Measurements from ENCODE around the gene SMPD4. TPM values are rescaled to one million over a fixed set of nuclear protein-coding genes. Genes with fewer than 3 reads are reported as not detected.
"Not testable (repeated sequence)": the region's sequence is repeated elsewhere in the genome, so short reads cannot be mapped to it uniquely, and the experiment has no call there.

SMPD4 gene
- total RNA-seq, 2 experiments from 2014 or later, result 83.9 to 88.2 TPM

DNA sequence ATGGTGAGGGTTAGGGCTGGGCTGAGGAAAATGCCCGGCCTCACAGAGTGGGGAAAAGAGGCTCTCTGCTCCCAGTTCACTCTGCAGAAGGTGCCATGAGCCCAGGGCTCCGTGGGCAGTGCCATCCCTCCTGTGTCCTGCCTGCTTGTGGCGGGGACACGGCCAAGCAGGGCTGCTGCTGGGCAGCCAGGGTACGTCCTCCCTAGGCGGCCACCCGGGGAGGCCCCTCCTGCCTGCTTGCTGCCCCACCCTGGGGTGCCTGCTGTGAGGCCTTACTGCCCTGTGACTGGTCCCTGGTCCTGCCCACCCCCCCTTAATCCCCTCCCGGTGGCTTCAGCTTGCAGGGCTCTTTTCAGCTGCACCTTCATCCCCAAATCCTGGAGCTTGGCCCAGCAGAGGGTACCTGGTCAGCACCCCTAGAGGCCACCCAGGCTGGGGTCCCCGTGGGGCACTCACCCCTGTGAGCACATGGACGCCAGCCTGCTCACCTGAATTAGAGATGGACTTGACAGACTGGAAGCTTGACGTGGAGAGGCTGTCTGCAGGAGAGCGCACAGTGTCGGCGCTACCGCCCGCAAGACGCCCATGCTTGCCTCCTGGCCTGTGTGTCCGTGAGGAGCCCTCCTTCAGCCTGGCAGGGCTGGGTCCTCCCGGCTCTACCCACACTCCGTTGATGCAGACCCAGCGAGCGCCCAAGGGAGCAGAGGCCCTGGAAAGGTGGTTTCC lies 39.6 kb downstream of the SMPD4 start:
- H3K27me3 Mint-ChIP-seq (ENCODE audit: low read depth); POLR2A ChIA-PET; H3K36me3 Mint-ChIP-seq (ENCODE audit: low read depth); H3K27ac Mint-ChIP-seq; H3K9me3 Mint-ChIP-seq (ENCODE audit: insufficient read depth); H3K4me3 Mint-ChIP-seq; DNase-seq; CTCF ChIA-PET; ATAC-seq: not testable (repeated sequence)
- H3K4me1 Mint-ChIP-seq (ENCODE audit: low read depth), result peaks cover 11% of the 10 kb centered on the region

DNA sequence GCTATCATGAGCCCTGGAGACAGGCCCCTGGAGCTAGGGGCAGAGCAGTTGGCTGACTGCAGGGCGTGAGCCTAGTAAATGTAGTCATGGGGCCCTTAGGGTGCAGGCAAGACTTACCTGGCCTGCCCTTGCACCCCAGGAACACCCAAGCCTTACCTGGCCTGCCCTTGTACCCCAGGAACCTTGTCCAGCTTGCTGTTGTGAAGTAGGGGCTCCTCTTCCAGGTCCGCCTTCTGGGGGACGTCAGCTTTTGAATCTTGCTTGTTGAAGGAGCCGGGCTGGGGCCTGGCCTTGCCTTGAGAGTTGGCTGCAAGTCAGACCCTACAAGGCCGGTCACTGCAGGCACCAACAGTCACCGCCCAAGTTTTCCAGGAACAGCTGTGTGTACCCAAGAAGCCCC lies 40.4 kb downstream of the SMPD4 start:
- DNase-seq; POLR2A ChIA-PET; H3K27me3 Mint-ChIP-seq (ENCODE audit: low read depth): not testable (repeated sequence)

DNA sequence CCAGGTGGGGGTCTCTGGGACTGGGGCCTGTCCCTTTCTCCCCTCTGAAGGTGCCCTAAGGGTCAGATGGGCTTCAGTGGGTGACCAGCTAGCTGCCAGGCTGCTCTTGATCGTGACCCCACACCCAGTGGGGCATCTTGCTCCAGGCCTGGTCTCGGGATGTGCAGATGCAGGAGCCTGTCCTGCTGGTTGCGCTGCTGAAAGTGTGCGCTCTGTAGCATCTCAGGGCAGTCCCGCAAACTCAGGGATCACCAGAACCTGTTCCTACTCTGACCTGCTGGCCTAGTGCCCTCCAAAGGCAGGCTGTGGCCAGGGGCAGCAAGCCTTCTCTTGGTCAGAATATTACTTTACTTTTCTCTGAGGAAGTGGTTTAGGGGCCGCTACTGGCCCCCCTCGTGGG lies 40.9 kb downstream of the SMPD4 start:
- CTCF ChIA-PET; H3K4me3 Mint-ChIP-seq; ATAC-seq; H3K27ac Mint-ChIP-seq; POLR2A ChIA-PET; H3K9me3 Mint-ChIP-seq (ENCODE audit: insufficient read depth); DNase-seq; H3K27me3 Mint-ChIP-seq (ENCODE audit: low read depth); H3K36me3 Mint-ChIP-seq (ENCODE audit: low read depth): not testable (repeated sequence)
- H3K4me1 Mint-ChIP-seq (ENCODE audit: low read depth), result peaks cover 11% of the 10 kb centered on the region

More for the DNA sequence above, 40.4 kb downstream of the SMPD4 start:
- H3K4me3 Mint-ChIP-seq; H3K36me3 Mint-ChIP-seq (ENCODE audit: low read depth); CTCF ChIA-PET; ATAC-seq; H3K27ac Mint-ChIP-seq; H3K9me3 Mint-ChIP-seq (ENCODE audit: insufficient read depth): not testable (repeated sequence)
- peaks cover 11% of the 10 kb centered on the region for H3K4me1 Mint-ChIP-seq (ENCODE audit: low read depth)

DNA sequence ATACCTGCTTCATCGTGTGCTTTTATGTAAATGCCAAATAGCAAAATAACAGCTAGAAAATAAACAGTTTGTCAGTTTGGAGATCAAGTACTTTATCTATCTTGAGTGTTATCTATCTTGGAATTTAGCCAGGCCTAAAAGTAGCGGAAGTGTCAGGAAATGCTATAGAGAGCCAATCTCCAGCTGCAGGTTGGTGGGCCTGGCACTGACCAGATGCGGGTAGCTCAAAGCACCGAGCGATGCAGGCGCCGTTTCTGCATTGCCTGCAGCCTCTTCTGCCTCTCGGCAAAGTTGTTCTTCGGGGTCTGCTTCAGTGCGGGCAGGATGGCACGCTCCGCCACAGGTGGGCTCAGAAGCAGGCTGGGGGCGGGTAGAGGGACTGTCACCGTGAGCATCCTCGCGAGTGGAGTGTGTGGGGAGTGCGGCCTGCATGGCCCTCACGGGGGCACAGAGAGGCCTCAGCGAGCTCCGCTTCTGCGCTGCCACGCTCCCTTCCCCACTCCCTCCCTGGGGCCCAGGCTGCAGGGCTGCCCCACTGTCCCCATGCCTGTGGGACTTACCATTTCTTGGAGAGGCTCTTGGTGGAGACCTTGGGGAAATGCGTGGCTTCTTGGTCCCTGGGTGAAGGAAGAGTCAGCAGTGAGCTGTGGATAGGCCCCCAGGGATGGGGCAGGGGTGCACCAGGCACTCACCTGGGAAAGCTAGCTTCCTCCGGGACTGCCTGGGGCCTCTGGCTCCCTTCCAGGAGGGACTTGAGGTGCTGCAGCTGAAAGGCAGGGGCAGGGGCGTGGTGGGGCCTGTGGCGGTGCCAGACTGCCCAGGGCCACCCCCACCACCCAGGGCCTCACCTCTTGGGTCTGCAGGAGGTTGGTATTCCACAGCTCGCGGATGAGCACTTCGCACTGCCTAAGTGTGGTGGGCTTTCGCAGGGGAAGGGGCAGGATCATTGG lies 41.8 kb downstream of the SMPD4 start:
- H3K27ac Mint-ChIP-seq; H3K36me3 Mint-ChIP-seq (ENCODE audit: low read depth); DNase-seq; H3K4me3 Mint-ChIP-seq; ATAC-seq; H3K27me3 Mint-ChIP-seq (ENCODE audit: low read depth); H3K4me1 Mint-ChIP-seq (ENCODE audit: low read depth); H3K9me3 Mint-ChIP-seq (ENCODE audit: insufficient read depth); CTCF ChIA-PET; POLR2A ChIA-PET: not testable (repeated sequence)

DNA sequence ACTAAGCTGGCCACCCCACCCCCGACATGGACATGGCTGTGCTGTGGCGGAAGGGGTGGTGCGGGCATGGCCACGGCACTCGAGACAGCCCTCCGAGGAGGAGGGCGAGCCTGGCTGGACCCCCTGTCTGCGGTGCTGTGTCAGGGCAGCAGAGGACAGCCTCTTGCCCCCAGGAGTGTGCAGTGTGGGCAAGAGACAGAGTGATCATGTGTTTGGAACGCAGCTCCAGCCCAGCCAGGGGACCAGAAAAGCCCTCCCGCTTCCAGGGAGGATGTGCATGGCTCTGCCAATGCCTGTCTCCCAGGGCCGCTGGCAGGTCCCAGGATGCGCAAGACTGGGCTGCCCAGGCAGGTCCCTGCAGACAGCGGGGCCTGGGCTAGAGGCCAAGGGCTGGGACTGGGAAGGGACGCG lies 42.6 kb downstream of the SMPD4 start:
- POLR2A ChIA-PET, H3K27ac Mint-ChIP-seq, ATAC-seq: not testable (repeated sequence)

DNA sequence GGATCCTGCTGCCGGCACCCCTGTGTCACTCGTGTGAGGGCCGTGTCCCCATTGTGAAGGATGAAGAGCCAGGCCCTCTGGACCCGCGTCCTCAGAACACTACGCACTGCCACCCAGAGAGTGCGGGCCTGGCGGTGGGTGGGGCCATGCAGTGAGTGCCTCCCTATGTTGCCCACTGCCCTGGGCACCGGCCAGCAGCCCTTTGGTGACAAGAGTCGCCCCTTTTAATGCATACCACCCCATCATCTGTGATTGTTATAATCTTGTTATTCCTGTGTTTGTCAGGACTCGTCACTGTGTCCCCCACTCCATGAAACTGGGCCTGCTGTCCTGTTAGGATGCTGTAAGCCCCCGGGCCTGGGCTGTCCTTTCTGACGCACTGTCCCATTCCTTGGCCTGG lies 43.1 kb downstream of the SMPD4 start:
- H3K4me3 Mint-ChIP-seq; CTCF ChIA-PET; H3K27ac Mint-ChIP-seq; ATAC-seq; H3K4me1 Mint-ChIP-seq (ENCODE audit: low read depth); H3K27me3 Mint-ChIP-seq (ENCODE audit: low read depth); DNase-seq; H3K36me3 Mint-ChIP-seq (ENCODE audit: low read depth); H3K9me3 Mint-ChIP-seq (ENCODE audit: insufficient read depth); POLR2A ChIA-PET: not testable (repeated sequence)

More for the DNA sequence above, 42.6 kb downstream of the SMPD4 start:
- H3K4me3 Mint-ChIP-seq; H3K36me3 Mint-ChIP-seq (ENCODE audit: low read depth); H3K27me3 Mint-ChIP-seq (ENCODE audit: low read depth); H3K4me1 Mint-ChIP-seq (ENCODE audit: low read depth); CTCF ChIA-PET; H3K9me3 Mint-ChIP-seq (ENCODE audit: insufficient read depth); DNase-seq: not testable (repeated sequence)

DNA sequence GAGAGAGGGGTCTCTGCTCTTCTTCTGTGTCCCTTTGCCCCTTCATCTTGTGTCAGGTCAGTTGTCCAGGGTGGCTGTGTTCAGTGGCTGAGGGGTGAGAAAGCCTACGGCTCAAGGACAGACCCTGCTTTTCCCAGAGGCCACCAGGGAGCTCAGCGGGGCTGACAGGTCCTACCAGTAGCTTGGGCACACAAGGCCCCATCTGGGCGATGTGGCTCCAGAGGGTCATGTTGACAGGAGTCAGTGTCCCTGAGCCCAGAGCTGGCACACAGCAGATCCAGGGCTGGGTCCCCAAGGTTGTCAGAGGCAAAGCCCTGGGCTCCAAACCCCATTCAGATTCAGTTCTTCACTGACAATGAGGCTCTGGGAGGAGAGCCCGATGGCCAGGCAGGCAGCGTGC lies 44.3 kb downstream of the SMPD4 start:
- H3K4me1 Mint-ChIP-seq (ENCODE audit: low read depth); ATAC-seq; DNase-seq; H3K27me3 Mint-ChIP-seq (ENCODE audit: low read depth); H3K27ac Mint-ChIP-seq; H3K9me3 Mint-ChIP-seq (ENCODE audit: insufficient read depth); H3K36me3 Mint-ChIP-seq (ENCODE audit: low read depth); CTCF ChIA-PET; H3K4me3 Mint-ChIP-seq; POLR2A ChIA-PET: not testable (repeated sequence)

DNA sequence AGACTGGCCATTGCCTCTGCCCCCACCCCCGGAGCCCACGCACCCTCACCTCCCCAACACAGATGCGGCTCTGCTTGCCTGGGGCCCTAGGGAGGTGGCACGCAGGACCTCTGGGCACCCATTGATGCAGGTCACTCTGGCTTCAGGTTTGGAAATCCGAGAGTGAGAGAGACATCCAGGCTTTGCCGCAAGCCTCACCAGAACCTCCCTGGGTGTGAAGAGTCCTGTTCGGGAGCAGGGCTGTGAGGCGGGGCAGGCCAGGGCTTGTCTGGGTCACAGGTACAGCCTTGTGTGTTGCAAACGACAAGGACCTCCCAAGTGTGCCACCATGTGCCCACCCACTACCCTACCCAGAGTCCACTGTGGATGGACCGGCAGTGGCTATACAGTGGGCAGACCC lies 44.9 kb downstream of the SMPD4 start:
- H3K27ac Mint-ChIP-seq; H3K4me3 Mint-ChIP-seq; H3K9me3 Mint-ChIP-seq (ENCODE audit: insufficient read depth): not testable (repeated sequence)

DNA sequence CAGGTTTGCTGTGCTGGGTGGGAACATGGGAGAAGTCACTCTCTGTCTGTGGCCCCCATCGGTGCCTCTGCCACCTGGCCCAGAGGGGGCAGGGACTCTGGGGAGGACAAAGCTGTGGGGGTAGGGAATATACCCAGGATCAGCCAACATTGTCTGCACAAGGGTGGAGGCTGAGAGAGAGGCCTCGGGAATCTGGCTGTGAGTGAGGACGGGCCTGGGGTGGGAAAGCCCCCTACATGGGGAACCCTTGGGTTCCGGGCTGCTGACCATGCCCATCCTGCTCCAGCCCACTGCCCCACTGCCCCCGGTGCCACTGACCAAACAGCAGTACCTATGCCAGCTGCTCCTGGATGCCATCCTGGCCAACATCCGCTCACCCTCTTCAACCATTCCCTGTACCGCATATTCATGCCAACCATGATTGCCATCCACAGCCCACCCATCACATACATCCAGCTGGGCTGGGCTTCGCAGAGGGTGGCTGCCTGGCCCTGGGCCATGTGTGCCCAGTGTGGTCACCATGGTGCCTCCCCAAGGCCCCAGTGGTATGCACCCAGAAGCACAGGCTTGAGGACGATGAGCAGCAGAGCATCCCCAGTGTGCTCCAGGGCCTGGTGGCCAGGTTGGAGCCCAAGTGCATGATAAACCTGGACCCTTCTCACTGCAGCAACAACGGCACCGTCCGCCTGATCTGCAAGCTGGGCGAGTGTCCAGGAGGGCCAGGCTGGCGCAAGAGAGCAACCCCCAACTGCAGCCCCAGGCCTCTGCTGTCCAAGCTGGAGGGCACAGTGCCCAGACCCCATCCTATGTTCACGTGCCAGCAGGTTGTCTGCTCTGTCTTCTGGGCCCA lies 45.5 kb downstream of the SMPD4 start:
- H3K36me3 Mint-ChIP-seq (ENCODE audit: low read depth), result no peaks in the 10 kb centered on the region
- DNase-seq, result no peak
- POLR2A ChIA-PET, result no interaction called here
- no peak overlapping the region for H3K4me3 Mint-ChIP-seq
- CTCF ChIA-PET, result no interaction called here
- no peaks in the 10 kb centered on the region for H3K9me3 Mint-ChIP-seq (ENCODE audit: insufficient read depth)
- no peaks in the 10 kb centered on the region for H3K4me1 Mint-ChIP-seq (ENCODE audit: low read depth)
- H3K27ac Mint-ChIP-seq, result no peak overlapping the region
- ATAC-seq, result no peak
- peaks cover 10% of the 10 kb centered on the region for H3K27me3 Mint-ChIP-seq (ENCODE audit: low read depth)

More for the DNA sequence above, 44.9 kb downstream of the SMPD4 start:
- POLR2A ChIA-PET; DNase-seq; ATAC-seq; H3K4me1 Mint-ChIP-seq (ENCODE audit: low read depth); H3K36me3 Mint-ChIP-seq (ENCODE audit: low read depth); CTCF ChIA-PET: not testable (repeated sequence)
- H3K27me3 Mint-ChIP-seq (ENCODE audit: low read depth), result peaks cover 10% of the 10 kb centered on the region

DNA sequence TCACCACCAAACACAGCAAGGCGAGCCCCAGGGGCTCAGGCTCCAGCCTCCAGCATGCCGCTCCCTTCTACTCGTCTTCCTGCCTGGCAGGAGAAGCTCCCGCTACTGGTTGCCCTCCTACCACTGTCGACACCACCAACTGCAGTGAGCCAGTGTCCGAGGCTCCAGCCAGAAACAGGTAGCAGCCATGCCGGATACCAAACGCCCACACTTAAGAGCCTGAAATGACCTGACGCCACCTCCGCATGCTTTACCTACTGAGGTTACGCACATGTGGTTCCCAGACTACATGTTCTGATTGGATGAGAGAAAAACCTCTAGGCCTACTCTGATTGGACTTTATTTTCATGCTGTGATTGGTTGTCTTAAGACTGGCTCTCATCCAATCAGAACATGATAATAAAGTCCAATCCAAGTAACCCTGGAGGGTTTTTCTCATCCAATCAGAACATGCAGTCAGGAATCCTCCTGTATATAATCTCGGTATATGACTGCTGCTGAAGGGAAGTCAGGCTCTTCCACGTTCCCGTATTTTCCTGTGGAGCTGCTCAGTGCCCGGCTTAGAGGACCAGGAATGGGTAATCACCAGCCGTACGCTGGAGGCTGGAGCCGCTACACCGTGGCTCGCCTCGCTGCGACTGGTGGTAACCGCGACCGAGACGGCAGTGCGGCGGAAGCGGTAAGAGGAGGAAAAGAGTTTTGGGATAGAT lies 52.1 kb downstream of the SMPD4 start, which contains the start of gene POTEF:
POTEF (minus strand) TSS at position 103 of the 710 bp plus-strand sequence. CDS start 8,707 bp downstream, outside the sequence.
- H3K4me3 Mint-ChIP-seq; H3K4me1 Mint-ChIP-seq (ENCODE audit: low read depth); H3K27ac Mint-ChIP-seq; H3K9me3 Mint-ChIP-seq (ENCODE audit: insufficient read depth); CTCF ChIA-PET; DNase-seq; POLR2A ChIA-PET; H3K36me3 Mint-ChIP-seq (ENCODE audit: low read depth); ATAC-seq: not testable (repeated sequence)
- H3K27me3 Mint-ChIP-seq (ENCODE audit: low read depth), result peaks cover 10% of the 10 kb centered on the region

DNA sequence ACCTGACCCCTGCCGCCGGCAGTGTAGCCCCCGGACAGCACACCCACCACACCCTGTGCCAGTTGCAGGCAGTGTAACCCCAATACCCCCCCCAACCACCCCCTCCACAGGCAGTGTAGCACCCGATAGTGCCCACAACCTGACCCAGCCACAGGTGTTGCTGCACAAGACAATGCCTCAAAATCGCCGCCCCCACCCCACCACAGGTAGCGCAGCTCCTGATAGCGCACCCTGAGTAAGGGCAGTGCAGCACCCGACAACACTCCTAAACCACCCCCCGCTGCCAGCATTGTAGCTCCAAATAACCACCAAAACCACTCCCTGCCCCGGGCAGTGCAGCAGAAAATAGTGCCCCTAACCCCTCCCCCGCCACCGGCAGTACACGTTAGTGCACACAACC lies 52.9 kb downstream of the SMPD4 start:
- H3K9me3 Mint-ChIP-seq (ENCODE audit: insufficient read depth); H3K36me3 Mint-ChIP-seq (ENCODE audit: low read depth); H3K4me1 Mint-ChIP-seq (ENCODE audit: low read depth); CTCF ChIA-PET; H3K27ac Mint-ChIP-seq; H3K27me3 Mint-ChIP-seq (ENCODE audit: low read depth); DNase-seq; POLR2A ChIA-PET; ATAC-seq; H3K4me3 Mint-ChIP-seq: not testable (repeated sequence)
